Glutamatergic neuron (in vitro differentiated cells): ENCODE data around the gene LPCAT3. TPM values are rescaled to one million over a fixed set of nuclear protein-coding genes. Genes with fewer than 3 reads are reported as not detected.

ENCODE experiments used
- DNase-seq: peaks from one replicate; pipeline ENCODE4 v3.0.0; 2022
- H3K27ac Mint-ChIP-seq: one replicate; pipeline ENCODE4 v1.8.0; 2020; ENCODE audit warnings: mild to moderate bottlenecking, mixed read lengths, inconsistent platforms; ENCODE audit not compliant: unreplicated experiment
- H3K27me3 Mint-ChIP-seq: one replicate; pipeline ENCODE4 v1.8.0; 2020; ENCODE audit warnings: mild to moderate bottlenecking, moderate library complexity, mixed read lengths, inconsistent platforms; ENCODE audit not compliant: unreplicated experiment
- H3K36me3 Mint-ChIP-seq: one replicate; pipeline ENCODE4 v1.8.0; 2020; ENCODE audit warnings: mild to moderate bottlenecking, mixed read lengths, inconsistent platforms; ENCODE audit not compliant: unreplicated experiment
- H3K4me1 Mint-ChIP-seq: one replicate; pipeline ENCODE4 v1.8.0; 2020; ENCODE audit warnings: mild to moderate bottlenecking, low read depth, mixed read lengths, inconsistent platforms; ENCODE audit not compliant: unreplicated experiment
- H3K4me3 Mint-ChIP-seq: one replicate; pipeline ENCODE4 v1.8.0; 2020; ENCODE audit warnings: mild to moderate bottlenecking, mixed read lengths, inconsistent platforms; ENCODE audit not compliant: unreplicated experiment
- H3K9me3 Mint-ChIP-seq: one replicate; pipeline ENCODE4 v1.8.0; 2020; ENCODE audit warnings: mild to moderate bottlenecking, moderate library complexity, mixed read lengths, inconsistent platforms; ENCODE audit not compliant: unreplicated experiment
- CTCF ChIP-seq: fragments of 200-600 bp; sonication (generic); IDR thresholded peaks from one replicate; pipeline ENCODE4 v1.5.0; 2021; ENCODE audit not compliant: partially characterized antibody, unreplicated experiment
- microRNA-seq: library from miRNA; unstranded; fragments of <30 nt; microRNA quantifications from one replicate; pipeline ENCODE4, GENCODE V29; 2020; ENCODE audit not compliant: unreplicated experiment
- total RNA-seq: library from RNA; stranded (reverse); fragmentation: NEBNext Ultra II Directional; extraction: Animal tissue kit (Norgen Biotek cat#: 25700); gene quantifications from one replicate; pipeline ENCODE4 v1.2.1, GENCODE V29; 2021; ENCODE audit not compliant: unreplicated experiment

Gene LPCAT3
- total RNA-seq, 1 donor from 2014 or later, result 53.3 TPM

GRCh38 chr12:6928703-6929407, 89.4 kb downstream of the LPCAT3 start:
- Mint-ChIP-seq H3K27me3 (peaks cover 23% of the 10 kb centered on the region), H3K4me1 (peaks cover 35% of the 10 kb centered on the region), H3K9me3 (peaks cover 28% of the 10 kb centered on the region), H3K36me3 (peaks cover 4% of the 10 kb centered on the region), H3K27ac (peak overlapping the region; percentile 82), H3K4me3 (peak overlapping the region; percentile 99)
- no peak for TF ChIP-seq CTCF
- DNase-seq, result no peak

- H3K4me3 Mint-ChIP-seq, result peak overlapping the region; percentile 99
- H3K4me1 Mint-ChIP-seq, result peaks cover 40% of the 10 kb centered on the region
- TF ChIP-seq CTCF, result no peak
- H3K27ac Mint-ChIP-seq, result peak overlapping the region; percentile 82
- no peak for DNase-seq
- peaks cover 28% of the 10 kb centered on the region for H3K9me3 Mint-ChIP-seq
- peaks cover 4% of the 10 kb centered on the region for H3K36me3 Mint-ChIP-seq
- H3K27me3 Mint-ChIP-seq, result peaks cover 23% of the 10 kb centered on the region
Observed at GRCh38 chr12:6928022-6928702, 90.1 kb downstream of the LPCAT3 start.

GRCh38 chr12:6927379-6928021, 90.8 kb downstream of the LPCAT3 start, which contains the start of gene ATN1:
Gene ATN1 (plus strand): TSS chr12:6927959. CDS start chr12:6934002, 6,043 bp downstream.
- peaks cover 28% of the 10 kb centered on the region for H3K9me3 Mint-ChIP-seq
- H3K27ac Mint-ChIP-seq, result peak within 1 kb of the TSS; percentile 95
- peak; percentile 82 for DNase-seq
- H3K4me1 Mint-ChIP-seq, result peaks cover 45% of the 10 kb centered on the region
- peaks cover 25% of the 10 kb centered on the region for H3K27me3 Mint-ChIP-seq
- no peak for TF ChIP-seq CTCF
- peaks cover 9% of the 10 kb centered on the region for H3K36me3 Mint-ChIP-seq
- H3K4me3 Mint-ChIP-seq, result peak within 1 kb of the TSS; percentile 99

Small RNAs within 50 kb of the gene (microRNA-seq; reads per million reads assigned to microRNA genes)
- gene MIR141 (60.6 reads per million, percentile 70 among the genes with 10 or more reads in this experiment), gene MIR200C (3,972 reads per million, percentile 96 among the genes with 10 or more reads in this experiment)

Other genes with a start within 250 kb of the LPCAT3 start
- 7.3 TPM for gene LAG3, start 246.0 kb downstream of the LPCAT3 start, total RNA-seq
- gene CD4, start 228.9 kb downstream of the LPCAT3 start, total RNA-seq, result 0.17 TPM
- gene GPR162, start 196.7 kb downstream of the LPCAT3 start, total RNA-seq, result 145 TPM
- 58.4 TPM for gene P3H3, start 190.1 kb downstream of the LPCAT3 start, total RNA-seq
- gene GNB3, start 177.6 kb downstream of the LPCAT3 start, total RNA-seq, result 45.7 TPM
- gene CDCA3, start 167.2 kb downstream of the LPCAT3 start, total RNA-seq, result 5.2 TPM
- 141 TPM for gene USP5, start 166.3 kb downstream of the LPCAT3 start, total RNA-seq
- gene TPI1, start 150.9 kb downstream of the LPCAT3 start, total RNA-seq, result 663 TPM
- 4.3 TPM for gene SPSB2, start 145.2 kb downstream of the LPCAT3 start, total RNA-seq
- 2.6 TPM for gene LRRC23, start 113.7 kb downstream of the LPCAT3 start, total RNA-seq
- gene ENO2, start 103.9 kb downstream of the LPCAT3 start, total RNA-seq, result 182 TPM
- 94.6 TPM for gene ATN1, start 90.5 kb downstream of the LPCAT3 start, total RNA-seq
- not detected for gene RNU7-1, start 74.7 kb downstream of the LPCAT3 start, total RNA-seq
- gene C12orf57, start 74.5 kb downstream of the LPCAT3 start, total RNA-seq, result 184 TPM
- gene PTPN6, start 67.1 kb downstream of the LPCAT3 start, total RNA-seq, result 3.8 TPM
- 200 TPM for gene PHB2, start 47.8 kb downstream of the LPCAT3 start, total RNA-seq
- 24.2 TPM for gene EMG1, start 47.6 kb downstream of the LPCAT3 start, total RNA-seq
- 3.5 TPM for gene C1S, start 42.2 kb upstream of the LPCAT3 start, total RNA-seq
- 1.0 TPM for gene C1R, start 74.0 kb upstream of the LPCAT3 start, total RNA-seq
- gene C1RL, start 90.7 kb upstream of the LPCAT3 start, total RNA-seq, result 12.8 TPM
- 1.2 TPM for gene RBP5, start 110.4 kb upstream of the LPCAT3 start, total RNA-seq
- 113 TPM for gene CLSTN3, start 111.9 kb upstream of the LPCAT3 start, total RNA-seq
- gene PEX5, start 171.2 kb upstream of the LPCAT3 start, total RNA-seq, result 71.0 TPM